K562 (cell line): ENCODE results near the gene TLCD4. TPM values are rescaled to one million over a fixed set of nuclear protein-coding genes. Genes with fewer than 3 reads are reported as not detected.
A peak's percentile ranks its signal among the peaks of the same experiment; 100 is the strongest.

Experiments
- CBX5 ChIP-seq: IDR thresholded peaks from 2 replicates; pipeline ENCODE4 v1.6.1; 2014; ENCODE audit warnings: low read depth, borderline replicate concordance
- CCNT2 ChIP-seq: IDR thresholded peaks from 2 replicates; pipeline ENCODE4 v1.6.1; 2011; ENCODE audit warnings: borderline replicate concordance, low read depth, mild to moderate bottlenecking, moderate library complexity, mixed read lengths, low read length; ENCODE audit not compliant: insufficient read length; ENCODE audit errors: extremely low read depth
- GABPB1 ChIP-seq: sonication (generic); formaldehyde crosslinking; IDR thresholded peaks from 2 replicates; pipeline ENCODE4 v1.8.0; 2022; ENCODE audit warnings: mild to moderate bottlenecking, missing genetic modification reagents
- NCOA6 ChIP-seq: fragments of 450-650 bp; IDR thresholded peaks from 2 replicates; pipeline ENCODE4 v1.6.1; 2017; ENCODE audit warnings: mild to moderate bottlenecking
- NCOR1 ChIP-seq: fragments of 450-650 bp; IDR thresholded peaks from 2 replicates; pipeline ENCODE4 v1.6.1; 2016; ENCODE audit warnings: mild to moderate bottlenecking, moderate library complexity
- NUFIP1 ChIP-seq: fragments of 450-650 bp; IDR thresholded peaks from 2 replicates; pipeline ENCODE4 v1.6.1; 2018; ENCODE audit not compliant: partially characterized antibody
- POLR2G ChIP-seq: fragments of 200-400 bp; formaldehyde crosslinking; IDR thresholded peaks from 2 replicates; pipeline ENCODE4 v1.6.1; 2017; ENCODE audit warnings: low read depth, mild to moderate bottlenecking, antibody characterized with exemption, low read length, moderate library complexity
- RB1 ChIP-seq: fragments of 450-650 bp; IDR thresholded peaks from 2 replicates; pipeline ENCODE4 v1.6.1; 2017; ENCODE audit warnings: low read depth, mild to moderate bottlenecking
- ZBTB7A ChIP-seq: IDR thresholded peaks from 2 replicates; pipeline ENCODE4 v1.6.1; 2011; ENCODE audit warnings: low read depth, mild to moderate bottlenecking, low read length, moderate library complexity, borderline replicate concordance; ENCODE audit not compliant: control insufficient read depth
- ZNF311 ChIP-seq: fragments of 250-450 bp; sonication (Bioruptor Pico); IDR thresholded peaks from 2 replicates; pipeline ENCODE4 v1.4.0; 2020; ENCODE audit warnings: mild to moderate bottlenecking, moderate library complexity
- polyA plus RNA-seq, 8 experiments: library from polyadenylated mRNA; depleted of rRNA in 4 of 8; stranded (reverse) in 5 of 8; unstranded in 3 of 8; fragments of >200 nt; fragmentation: Nextera tagmentation in 2 of 8; fragmentation: Illumina TruSeq in 1 of 8; extraction: Ambion mirVana in 2 of 8; extraction: Trizol in 1 of 8; gene quantifications; 2 replicates each; pipeline versions ENCODE4 v1.2.1 to v1.2.3, GENCODE V29; 2011 to 2014; ENCODE audit warnings: inconsistent platforms in 1 of 8, missing spikeins in 1 of 8
- total RNA-seq, 7 experiments: library from RNA; depleted of rRNA in 6 of 7; stranded (reverse); fragments of >200 nt in 6 of 7; fragmentation: Illumina TruSeq in 2 of 7; extraction: Trizol in 2 of 7; gene quantifications; 2 replicates each; pipeline versions ENCODE4 v1.2.1 to v1.2.3, GENCODE V29; 2011 to 2021; ENCODE audit warnings: low replicate concordance in 1 of 7
- TF ChIP-seq, protein P1 (sequence below), 3 experiments: IDR thresholded peaks in 2 of 3; conservative IDR thresholded peaks in 1 of 3; 2 replicates each; pipeline ENCODE4 v1.5.1; 2011 to 2012; ENCODE audit warnings: low read length in 3 of 3, mild to moderate bottlenecking in 3 of 3, control low read depth in 2 of 3, improper control_type of control experiment in 1 of 3, inconsistent platforms in 1 of 3, low read depth in 1 of 3, mixed read lengths in 1 of 3, moderate library complexity in 1 of 3; ENCODE audit not compliant: insufficient read depth in 2 of 3

Gene TLCD4
- total and polyA plus RNA-seq, 9 of the 15 experiments (the other 6 are each of a cell fraction or from before 2014, with no cell fraction given) = 3.5 to 19.8 (median 7.6) TPM

DNA sequence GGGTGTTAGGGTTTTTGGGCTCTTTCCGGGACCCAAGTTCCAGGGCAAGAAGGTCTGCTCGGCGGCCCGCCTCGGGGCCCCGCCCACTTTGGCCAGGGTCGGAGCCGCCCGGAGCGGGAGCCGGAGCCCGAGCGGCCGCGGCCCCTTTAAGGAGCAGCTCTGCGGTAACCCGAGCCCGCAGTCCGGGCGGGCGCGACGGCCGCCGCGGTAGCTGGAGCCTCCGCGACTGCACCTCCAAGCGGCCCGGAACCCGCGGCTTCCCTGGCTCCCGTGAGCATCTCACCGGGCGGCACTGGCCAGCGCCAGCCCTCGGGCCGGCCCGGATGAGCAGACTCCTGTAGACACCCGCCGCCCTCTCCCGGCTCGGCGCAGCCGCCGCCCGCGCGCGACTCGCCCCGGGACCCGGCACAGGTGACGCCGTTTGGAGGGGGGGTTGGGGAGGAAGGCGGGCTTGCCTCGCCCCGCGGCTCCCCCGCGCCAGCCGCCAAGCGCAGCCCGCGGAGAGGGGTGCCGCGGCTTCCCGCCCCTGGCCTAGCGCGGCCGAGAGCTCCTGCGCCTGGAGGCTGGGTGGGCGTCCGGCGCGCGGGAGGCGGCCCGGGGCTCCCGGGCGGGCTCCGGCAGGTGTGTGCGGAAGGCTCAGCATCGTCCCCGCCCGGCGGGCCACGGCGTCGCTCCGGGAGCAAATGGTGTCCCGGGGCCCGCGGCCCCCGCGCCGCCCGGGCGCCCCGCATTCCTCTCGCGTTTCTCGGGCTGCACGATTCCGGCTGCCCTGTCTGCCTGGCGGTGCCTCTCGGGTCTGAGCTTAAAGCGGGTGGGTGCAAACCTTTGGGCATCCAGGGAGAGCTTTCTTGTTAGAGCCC lies at the start of gene TLCD4 (continued):
- TF ChIP-seq, protein P1, sequence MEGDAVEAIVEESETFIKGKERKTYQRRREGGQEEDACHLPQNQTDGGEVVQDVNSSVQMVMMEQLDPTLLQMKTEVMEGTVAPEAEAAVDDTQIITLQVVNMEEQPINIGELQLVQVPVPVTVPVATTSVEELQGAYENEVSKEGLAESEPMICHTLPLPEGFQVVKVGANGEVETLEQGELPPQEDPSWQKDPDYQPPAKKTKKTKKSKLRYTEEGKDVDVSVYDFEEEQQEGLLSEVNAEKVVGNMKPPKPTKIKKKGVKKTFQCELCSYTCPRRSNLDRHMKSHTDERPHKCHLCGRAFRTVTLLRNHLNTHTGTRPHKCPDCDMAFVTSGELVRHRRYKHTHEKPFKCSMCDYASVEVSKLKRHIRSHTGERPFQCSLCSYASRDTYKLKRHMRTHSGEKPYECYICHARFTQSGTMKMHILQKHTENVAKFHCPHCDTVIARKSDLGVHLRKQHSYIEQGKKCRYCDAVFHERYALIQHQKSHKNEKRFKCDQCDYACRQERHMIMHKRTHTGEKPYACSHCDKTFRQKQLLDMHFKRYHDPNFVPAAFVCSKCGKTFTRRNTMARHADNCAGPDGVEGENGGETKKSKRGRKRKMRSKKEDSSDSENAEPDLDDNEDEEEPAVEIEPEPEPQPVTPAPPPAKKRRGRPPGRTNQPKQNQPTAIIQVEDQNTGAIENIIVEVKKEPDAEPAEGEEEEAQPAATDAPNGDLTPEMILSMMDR (IDR thresholded peaks at IDR 0.05 in 2 of 3, conservative IDR thresholded peaks at IDR 0.05 in 1 of 3; ENCODE audit: insufficient read depth in 2 of 3, low read depth in 1 of 3, low read length in 3 of 3) = peak in 1 of 3 experiments; percentile 0; a peak in 1 of 6 replicates
- no peak for TF ChIP-seq ZNF311 (CRISPR knock-in tag)
- peak; percentile 25 for TF ChIP-seq CCNT2
- no peak for TF ChIP-seq NCOR1
- TF ChIP-seq CBX5 = no peak
- TF ChIP-seq NUFIP1 = no peak
- peak; percentile 15; the same call in 1 of the 2 replicates for TF ChIP-seq RB1
- peak; percentile 64; the same call in 1 of the 2 replicates for TF ChIP-seq ZBTB7A
- peak; percentile 91 for TF ChIP-seq POLR2G
- TF ChIP-seq GABPB1 (CRISPR knock-in tag) = 0 out of 2 replicates have a peak, but pooled peaks have one; percentile 11
- 0 out of 2 replicates have a peak, but pooled peaks have one; percentile 28 for TF ChIP-seq NCOA6
